ENCODE data around the gene AIRE.
"Not testable (repeated sequence)": the region's sequence is repeated elsewhere in the genome, so short reads cannot be mapped to it uniquely, and the experiment has no call there.

AIRE gene

DNA sequence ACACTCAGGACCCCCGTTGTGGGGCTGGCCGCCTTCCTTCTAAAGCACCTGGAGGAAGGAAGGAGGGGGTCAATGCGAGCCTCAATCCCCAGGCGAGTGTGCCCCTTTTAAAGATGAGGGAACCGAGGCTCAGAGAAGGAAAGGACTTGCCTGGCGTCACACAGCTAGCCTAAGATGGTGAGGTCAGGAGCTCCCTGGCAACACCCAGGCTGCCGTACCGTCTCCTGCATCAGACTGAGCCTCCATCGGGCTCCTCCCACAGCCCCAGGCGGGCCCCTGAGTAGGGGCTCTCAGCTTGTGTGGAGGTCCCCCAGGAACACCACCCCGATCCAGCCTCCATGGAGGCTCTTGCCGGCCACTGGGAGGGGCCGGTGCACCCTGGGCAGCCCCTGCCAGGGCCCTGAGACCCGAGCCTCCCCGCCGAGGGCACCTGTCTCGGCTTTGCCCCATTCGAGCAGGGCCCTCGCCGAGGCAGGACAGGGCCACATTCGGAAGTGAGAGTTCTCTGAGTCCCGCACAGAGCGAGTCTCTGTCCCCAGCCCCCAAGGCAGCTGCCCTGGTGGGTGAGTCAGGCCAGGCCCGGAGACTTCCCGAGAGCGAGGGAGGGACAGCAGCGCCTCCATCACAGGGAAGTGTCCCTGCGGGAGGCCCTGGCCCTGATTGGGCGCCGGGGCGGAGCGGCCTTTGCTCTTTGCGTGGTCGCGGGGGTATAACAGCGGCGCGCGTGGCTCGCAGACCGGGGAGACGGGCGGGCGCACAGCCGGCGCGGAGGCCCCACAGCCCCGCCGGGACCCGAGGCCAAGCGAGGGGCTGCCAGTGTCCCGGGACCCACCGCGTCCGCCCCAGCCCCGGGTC is at the start of gene AIRE:
AIRE (plus strand) TSS at position 739 of the 855 bp plus-strand sequence. CDS start 131 bp downstream, outside the sequence.
- no peak for DNase-seq

GRCh38 chr21:44240353-44240752 is 45.3 kb upstream of the AIRE start:
- not testable (repeated sequence) for DNase-seq

More for the DNA sequence above, at the start of gene AIRE:
- no peak for TF ChIP-seq POLR2A (IDR thresholded peaks at IDR 0.05; ENCODE audit: low read length)
- no peak for TF ChIP-seq GATA1 (IDR thresholded peaks at IDR 0.05; ENCODE audit: low read depth, low read length)

DNA sequence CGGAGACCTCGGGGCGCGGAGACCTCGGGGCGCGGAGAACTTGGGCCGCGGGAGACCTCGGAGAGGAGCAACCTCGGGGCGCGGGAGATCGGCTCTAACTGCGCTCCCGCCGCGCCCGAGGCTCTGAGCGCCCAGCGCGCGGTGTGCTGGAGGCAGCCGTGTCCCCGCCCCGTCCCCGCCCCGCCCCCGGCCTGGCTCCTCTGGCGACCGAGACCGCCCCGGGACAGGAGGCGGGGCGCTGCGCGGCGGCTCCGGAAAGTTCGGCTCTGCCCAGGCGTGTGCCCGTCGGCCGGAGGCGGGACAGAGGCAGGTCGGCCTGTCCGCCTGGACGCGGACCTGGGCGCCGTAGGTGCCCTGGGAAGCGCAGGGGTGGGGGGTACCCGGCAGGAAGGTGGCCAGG is 44.8 kb upstream of the AIRE start, which contains the start of gene ICOSLG:
ICOSLG (minus strand) TSS at position 102 of the 400 bp plus-strand sequence. CDS start 126 bp downstream, outside the sequence.
- not testable (repeated sequence) for DNase-seq

- not testable (repeated sequence) for DNase-seq
Measured at GRCh38 chr21:44241281-44241680, 44.4 kb upstream of the AIRE start.

DNA sequence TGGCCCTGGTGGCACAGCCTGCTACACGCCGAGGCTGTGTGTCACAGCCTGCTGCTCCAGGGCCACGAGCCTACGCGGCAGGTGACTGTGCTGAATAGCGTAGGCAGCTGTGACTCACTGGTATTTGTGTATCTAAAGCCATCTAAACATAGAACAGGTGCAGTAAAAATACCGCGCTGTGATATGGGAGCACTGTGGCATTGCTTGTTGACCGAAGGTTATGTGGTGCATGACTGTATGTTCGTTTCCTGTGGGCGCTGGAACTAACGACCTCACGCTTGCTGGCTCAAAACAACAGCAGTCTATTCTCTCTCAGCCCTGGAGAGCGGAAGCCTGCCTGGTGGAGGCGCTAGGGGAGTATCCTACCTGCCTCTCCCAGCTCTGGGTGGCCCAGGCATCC is 41.7 kb upstream of the AIRE start:
- not testable (repeated sequence) for DNase-seq

- DNase-seq: not testable (repeated sequence)
Measured at GRCh38 chr21:44247904-44248303, 37.8 kb upstream of the AIRE start.

DNA sequence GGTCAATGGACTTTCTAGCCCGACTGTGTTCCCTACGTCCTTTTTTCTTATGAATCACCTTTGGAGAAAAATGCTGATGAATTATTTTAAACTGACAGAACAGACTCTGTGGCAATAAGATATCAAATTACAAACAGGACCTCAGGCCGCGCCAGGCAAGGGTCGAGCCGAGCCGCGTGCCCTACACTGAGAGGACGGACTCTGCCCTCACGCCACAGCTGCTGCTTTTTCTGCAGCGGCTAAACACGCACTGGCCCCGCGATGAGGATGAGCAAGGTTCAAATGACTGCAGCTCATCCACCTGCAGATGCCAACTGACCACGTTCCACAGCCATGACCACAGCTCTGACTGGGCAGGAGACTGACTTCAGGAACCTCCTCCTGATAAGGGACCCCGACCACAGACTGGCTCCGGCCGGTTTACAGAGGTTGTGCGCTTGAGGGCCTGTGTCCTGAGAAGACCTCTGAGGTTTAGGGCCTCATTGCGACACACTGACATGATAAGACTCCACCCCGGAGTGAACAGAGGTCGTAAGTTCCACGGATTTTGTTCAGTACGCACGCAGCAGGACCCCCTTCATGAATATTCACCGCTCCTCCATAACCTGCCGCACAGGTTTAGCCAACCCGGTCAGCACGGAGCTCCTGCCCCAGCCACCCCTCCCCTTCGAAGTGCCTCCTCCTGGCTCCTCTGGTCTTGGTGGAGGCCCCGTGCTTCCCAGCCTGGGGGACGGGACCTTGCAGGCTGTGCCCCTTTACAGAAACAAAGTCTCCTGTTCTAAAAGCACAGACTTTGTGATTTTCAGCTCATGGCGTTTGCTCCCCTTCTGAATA is 36.3 kb upstream of the AIRE start:
- not testable (repeated sequence) for DNase-seq

GRCh38 chr21:44253832-44254710 is 31.6 kb upstream of the AIRE start:
- DNase-seq: no peak
- no peak for TF ChIP-seq POLR2A (IDR thresholded peaks at IDR 0.05; ENCODE audit: low read length)
- TF ChIP-seq GATA1 (IDR thresholded peaks at IDR 0.05; ENCODE audit: low read depth, low read length): no peak

DNA sequence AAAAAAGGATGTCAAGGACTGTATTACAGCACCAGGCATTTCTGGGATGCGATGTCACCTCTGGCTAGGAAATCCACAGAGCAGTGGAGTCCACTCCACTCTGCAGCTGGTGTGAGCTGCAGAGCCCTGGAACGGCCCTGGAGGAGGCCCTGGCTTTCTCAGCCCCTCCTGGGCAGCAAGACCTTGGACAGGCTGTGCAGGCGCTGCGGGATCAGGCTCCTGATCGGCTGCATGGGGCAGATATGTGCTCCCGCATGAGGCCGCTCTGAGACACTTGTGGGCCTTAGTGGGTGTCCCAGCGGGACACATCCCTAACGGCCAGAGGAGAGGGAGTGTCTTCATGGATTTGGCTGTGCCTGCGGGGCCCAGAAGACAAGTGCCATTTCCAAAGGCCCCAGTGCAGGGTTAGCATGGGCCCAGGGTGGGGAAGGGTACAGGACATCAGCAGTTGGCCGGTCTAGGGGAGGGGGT is 30.1 kb upstream of the AIRE start:
- no peak for DNase-seq
- TF ChIP-seq GATA1 (IDR thresholded peaks at IDR 0.05; ENCODE audit: low read depth, low read length) (no peak), POLR2A (IDR thresholded peaks at IDR 0.05; ENCODE audit: low read length) (no peak)

DNA sequence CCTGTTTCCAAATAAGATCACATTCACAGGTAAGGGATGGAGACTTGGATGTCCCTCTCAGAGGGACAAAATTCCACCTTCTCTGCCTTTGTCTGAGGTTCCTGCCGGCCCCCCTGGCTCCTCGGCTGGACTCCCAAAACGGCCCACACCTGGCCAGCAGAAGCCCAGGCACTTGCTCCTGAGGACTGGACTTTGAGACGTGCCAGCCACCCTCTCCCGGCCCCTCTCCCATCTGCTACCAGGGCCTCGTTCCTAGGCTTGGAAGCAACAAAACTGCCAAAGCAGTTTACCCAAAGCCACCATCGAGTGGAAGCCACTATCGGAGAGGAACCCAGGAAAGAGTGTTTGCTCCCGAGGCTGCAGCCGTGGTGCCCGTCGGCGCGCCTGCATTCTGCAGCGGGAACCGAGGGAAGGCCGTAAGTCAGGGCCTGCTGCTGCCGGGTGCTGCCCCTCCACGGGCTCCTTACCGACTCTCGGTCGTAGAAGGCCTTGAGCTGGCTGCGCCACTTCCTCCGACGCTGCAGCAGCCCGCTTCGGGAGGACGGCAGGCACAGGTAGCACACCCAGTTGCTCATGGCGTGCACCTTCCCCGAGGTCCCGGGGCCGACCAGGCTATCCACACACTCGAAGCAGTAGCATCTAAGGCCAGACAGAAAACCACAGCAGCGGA is 27.5 kb upstream of the AIRE start:
- TF ChIP-seq GATA1 (IDR thresholded peaks at IDR 0.05; ENCODE audit: low read depth, low read length) (no peak), POLR2A (IDR thresholded peaks at IDR 0.05; ENCODE audit: low read length) (no peak)
- DNase-seq: no peak

DNA sequence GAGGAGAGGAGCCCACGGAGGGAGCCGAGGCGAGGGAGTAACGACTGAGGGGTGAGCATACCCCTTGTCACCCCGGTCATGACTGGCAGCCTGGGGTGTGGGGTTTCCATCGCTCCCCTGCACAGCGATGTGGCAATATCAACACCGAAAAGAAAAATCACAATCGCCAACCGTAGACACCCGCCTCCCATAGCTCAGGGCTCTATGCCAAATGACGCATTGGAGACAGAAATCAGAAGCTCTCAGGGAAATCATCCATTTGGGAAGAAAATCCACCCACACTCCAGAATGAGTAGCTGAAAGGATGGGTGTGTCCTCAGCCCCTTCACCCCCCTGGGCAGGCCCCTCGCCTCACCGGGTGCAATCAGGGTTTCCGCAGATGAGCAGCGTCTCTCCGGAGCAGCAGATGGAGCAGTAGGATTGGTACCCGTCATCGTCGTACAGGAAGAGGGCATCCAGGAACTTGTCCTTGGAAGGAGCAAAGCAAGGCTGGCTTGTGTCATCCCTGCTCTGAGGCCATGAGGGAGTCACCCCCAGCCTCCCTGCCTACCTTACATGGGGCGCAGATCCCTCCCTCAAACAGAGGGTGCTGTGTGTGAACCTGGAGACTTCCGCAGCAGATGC is 26.5 kb upstream of the AIRE start:
- DNase-seq: no peak
- TF ChIP-seq POLR2A (IDR thresholded peaks at IDR 0.05; ENCODE audit: low read length) (no peak), GATA1 (IDR thresholded peaks at IDR 0.05; ENCODE audit: low read depth, low read length) (no peak)

DNA sequence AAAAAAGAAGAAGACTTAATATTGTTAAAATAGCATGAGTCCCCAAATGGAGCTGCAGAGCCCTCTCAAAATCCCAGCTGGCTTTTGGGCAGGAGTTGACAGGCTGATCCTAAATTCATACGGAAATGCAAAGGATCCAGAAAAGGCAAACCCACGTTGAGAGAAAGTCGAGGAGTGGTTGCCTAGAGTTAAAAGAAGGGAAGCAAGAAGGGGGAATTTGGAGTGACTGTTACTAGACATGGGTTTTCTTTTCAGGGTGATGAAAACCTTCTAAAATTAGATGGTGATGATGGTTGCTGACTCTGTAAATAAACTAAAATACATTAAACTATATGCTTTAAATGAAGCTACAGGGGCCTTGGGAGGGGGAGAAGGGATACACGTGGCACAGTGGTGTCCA is 25.6 kb upstream of the AIRE start:
- TF ChIP-seq GATA1 (IDR thresholded peaks at IDR 0.05; ENCODE audit: low read depth, low read length) (no peak), POLR2A (IDR thresholded peaks at IDR 0.05; ENCODE audit: low read length) (no peak)
- no peak for DNase-seq

DNA sequence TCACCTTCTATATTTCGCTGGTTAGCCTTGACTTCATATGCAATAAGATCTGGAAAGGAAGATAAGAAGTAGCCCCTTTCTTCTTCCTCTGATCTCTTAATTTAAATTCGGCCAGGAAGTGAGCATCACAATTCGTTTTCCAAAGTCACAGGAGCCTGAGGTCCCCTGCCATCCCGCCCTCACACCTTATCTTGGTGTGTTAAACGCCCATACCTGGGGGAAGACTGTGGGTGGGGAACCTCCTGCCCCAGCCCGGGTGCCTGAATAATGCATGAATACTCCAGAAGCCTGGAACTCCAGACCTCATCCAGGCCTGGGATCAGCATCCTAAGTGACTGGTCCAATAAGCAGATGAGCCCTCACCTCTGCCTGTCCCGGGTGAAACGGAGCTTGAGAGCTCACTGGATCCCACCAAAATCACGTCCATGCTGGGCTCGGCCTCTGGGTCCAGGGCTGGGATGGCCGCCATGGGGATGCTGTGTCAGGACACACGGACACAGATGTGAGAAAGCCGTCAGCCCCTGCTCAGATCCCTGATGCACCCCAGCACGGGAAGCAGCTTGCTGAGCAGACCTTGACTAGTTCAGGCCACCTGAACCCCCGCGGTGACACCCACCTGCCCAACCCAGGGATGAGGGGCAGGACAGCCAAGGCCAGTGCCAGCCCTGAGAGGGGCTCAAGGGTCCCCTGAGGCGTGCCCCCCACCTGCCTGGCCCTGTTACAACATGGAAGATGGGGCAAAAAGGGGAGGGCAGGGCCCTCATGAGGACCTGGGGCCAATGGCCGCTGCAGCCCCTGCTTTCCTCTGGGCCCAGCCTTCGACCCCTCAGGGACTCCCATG is 24.7 kb upstream of the AIRE start:
- DNase-seq: no peak
- no peak for TF ChIP-seq GATA1 (IDR thresholded peaks at IDR 0.05; ENCODE audit: low read depth, low read length)
